GM04503 (cell line): ENCODE results near the gene CLEC7A.
A peak's percentile ranks its signal among the peaks of the same experiment; 100 is the strongest.

ENCODE experiments used
- DNase-seq: peaks from one replicate; pipeline ENCODE4 v3.0.0-alpha.2; 2012; ENCODE audit warnings: low read depth

CLEC7A gene

GRCh38 chr12:10094646-10095395, 35.2 kb downstream of the CLEC7A start:
- no peak for DNase-seq

- DNase-seq = no peak
Measured at GRCh38 chr12:10088955-10089900, 40.8 kb downstream of the CLEC7A start.

GRCh38 chr12:10088031-10088430, 42.0 kb downstream of the CLEC7A start:
- no peak for DNase-seq

- no peak for DNase-seq
Measured at GRCh38 chr12:10086387-10086786, 43.6 kb downstream of the CLEC7A start.

- DNase-seq = no peak
Measured at GRCh38 chr12:10084733-10085132, 45.3 kb downstream of the CLEC7A start.

GRCh38 chr12:10082117-10082874, 47.7 kb downstream of the CLEC7A start:
- DNase-seq = no peak

- DNase-seq = no peak
Measured at GRCh38 chr12:10075451-10075850, 54.5 kb downstream of the CLEC7A start.

- no peak for DNase-seq
Measured at GRCh38 chr12:10073261-10073660, 56.7 kb downstream of the CLEC7A start.

GRCh38 chr12:10072131-10072530, 57.9 kb downstream of the CLEC7A start:
- no peak for DNase-seq

GRCh38 chr12:10070380-10070779, 59.6 kb downstream of the CLEC7A start:
- DNase-seq = no peak

- DNase-seq = no peak
Measured at GRCh38 chr12:10069976-10070375, 60.0 kb downstream of the CLEC7A start.

- peak; percentile 65 for DNase-seq
Measured at GRCh38 chr12:10069099-10069498, 60.9 kb downstream of the CLEC7A start.

GRCh38 chr12:10068644-10069043, 61.4 kb downstream of the CLEC7A start:
- DNase-seq = no peak

- DNase-seq = no peak
Measured at GRCh38 chr12:10067942-10068341, 62.1 kb downstream of the CLEC7A start.

GRCh38 chr12:10067264-10067663, 62.7 kb downstream of the CLEC7A start:
- no peak for DNase-seq
